ENCODE results near the gene UNC13A. TPM values are rescaled to one million over a fixed set of nuclear protein-coding genes. Genes with fewer than 3 reads are reported as not detected.
A peak's percentile ranks its signal among the peaks of the same experiment; 100 is the strongest.

UNC13A gene
- total and polyA plus RNA-seq, 2 of the 8 experiments (the other 6 are each of a cell fraction or from before 2014, with no cell fraction given): 13.1 to 47.6 TPM

- H3K4me1 ChIP-seq (replicated peaks in 1 of 4; ENCODE audit: control insufficient read depth in 3 of 4, insufficient read depth in 4 of 4, low read length in 3 of 4): peaks cover 0 to 7% (median 3%) of the 10 kb centered on the region in 4 experiments; a peak in 5 of 7 replicates
- H3K23ac ChIP-seq (ENCODE audit: insufficient read length): no peak within 1 kb of the TSS
- ChIA-PET CTCF (ENCODE audit: partially characterized antibody) (no interaction called here), POLR2A (ENCODE audit: partially characterized antibody) (no interaction called here)
- H2BK12ac ChIP-seq (ENCODE audit: low read depth, low read length): no peak within 1 kb of the TSS
- no peak within 1 kb of the TSS for H2BK5ac ChIP-seq (ENCODE audit: low read depth, low read length)
- H3K23me2 ChIP-seq (ENCODE audit: low read depth, low read length): peaks cover 9% of the 10 kb centered on the region; the same call in 1 of the 2 replicates
- peak within 1 kb of the TSS; percentile 45 to 78 (median 54); a peak in 6 of 7 replicates for H3K9ac ChIP-seq (replicated peaks in 1 of 4; ENCODE audit: extremely low read depth in 1 of 4, low read depth in 3 of 4, low read length in 3 of 4)
- no peaks in the 10 kb centered on the region; a peak in 1 of 4 replicates for H3K79me2 ChIP-seq (ENCODE audit: control insufficient read depth in 1 of 2, insufficient read depth in 2 of 2, low read length in 2 of 2)
- H2BK15ac ChIP-seq (ENCODE audit: low read length): no peak within 1 kb of the TSS; the same call in 1 of the 2 replicates
- 0 out of 2 replicates have a peak within 1 kb of the TSS, but pooled peaks have one; percentile 2 for H4K8ac ChIP-seq (ENCODE audit: extremely low read depth, insufficient read depth, low read length)
- H4K91ac ChIP-seq (replicated peaks; ENCODE audit: insufficient read length, low read length): no peak within 1 kb of the TSS
- H4K20me1 ChIP-seq (replicated peaks in 1 of 2; ENCODE audit: control insufficient read depth in 1 of 2, insufficient read depth in 2 of 2, low read length in 2 of 2): peaks cover 2 to 4% of the 10 kb centered on the region in 2 experiments
- no peak within 1 kb of the TSS for H4K5ac ChIP-seq (ENCODE audit: insufficient read length, low read depth, low read length)
- no peak within 1 kb of the TSS for H2BK20ac ChIP-seq (ENCODE audit: low read length)
- H3K56ac ChIP-seq (replicated peaks; ENCODE audit: insufficient read length, low read depth, low read length): no peak within 1 kb of the TSS
- peak within 1 kb of the TSS; percentile 38 for H3K4ac ChIP-seq (replicated peaks; ENCODE audit: insufficient read length, low read depth, low read length)
- peaks cover 0 to 7% (median 2%) of the 10 kb centered on the region in 4 experiments; a peak in 2 of 7 replicates for H3K27me3 ChIP-seq (replicated peaks in 1 of 4; ENCODE audit: control insufficient read depth in 3 of 4, extremely low read depth in 1 of 4, insufficient read depth in 3 of 4, low read length in 3 of 4)
- H3K36me3 ChIP-seq (ENCODE audit: control insufficient read depth in 2 of 4, insufficient read depth in 4 of 4, low read length in 3 of 4): peaks cover 0 to 4% (median 0%) of the 10 kb centered on the region in 4 experiments; a peak in 1 of 8 replicates
- no peaks in the 10 kb centered on the region for H3K9me3 ChIP-seq (ENCODE audit: insufficient read depth in 2 of 2, low read depth in 1 of 2, low read length in 1 of 2)
- FAIRE-seq (no peak), DNase-seq (ENCODE audit: low read depth in 1 of 2, low spot score in 2 of 2) (peak; percentile 80 to 99)
- no peaks in the 10 kb centered on the region for H3K79me1 ChIP-seq (ENCODE audit: low read depth, low read length)
- H2AFZ ChIP-seq (ENCODE audit: low read length): no peak within 1 kb of the TSS
- H3K14ac ChIP-seq (ENCODE audit: insufficient read length): no peak within 1 kb of the TSS
- H3K4me2 ChIP-seq (ENCODE audit: insufficient read depth in 1 of 2, low read depth in 2 of 2, low read length in 2 of 2): peak within 1 kb of the TSS; percentile 78 to 93
- H3K4me3 ChIP-seq (ENCODE audit: extremely low read depth in 1 of 4, insufficient read depth in 2 of 4, low read depth in 3 of 4, low read length in 4 of 4): peak within 1 kb of the TSS; percentile 65 to 84 (median 66)
- no peak within 1 kb of the TSS for H2AK5ac ChIP-seq (ENCODE audit: low read depth, low read length)
- peak within 1 kb of the TSS; percentile 32; the same call in 1 of the 2 replicates for H3K18ac ChIP-seq (ENCODE audit: extremely low read depth, low read length)
- H3K27ac ChIP-seq (ENCODE audit: low read depth, low read length): no peak within 1 kb of the TSS
- 1% methylated on average over 51 of the region's 64 CpGs; no CpG with 5 or more reads in 1 of the 2 experiments for WGBS, 2 experiments (ENCODE audit: extremely low coverage in 1 of 2, insufficient coverage in 1 of 2, insufficient read length in 1 of 2, insufficient replicate concordance in 2 of 2, low coverage in 1 of 2, low lambda C conversion rate in 2 of 2, missing lambda C conversion rate in 1 of 2)
- H2BK120ac ChIP-seq (replicated peaks; ENCODE audit: low read depth, low read length): no peak within 1 kb of the TSS
- TF ChIP-seq KDM1A (IDR thresholded peaks at IDR 0.05; ENCODE audit: borderline replicate concordance, low read length) (no peak), POLR2A (IDR thresholded peaks at IDR 0.05; ENCODE audit: control extremely low read depth in 1 of 2, low read depth in 2 of 2, low read length in 2 of 2) (no peak), RXRA (IDR thresholded peaks at IDR 0.05; ENCODE audit: insufficient read depth, low read depth, low read length) (no peak), RAD21 (IDR thresholded peaks at IDR 0.05 in 1 of 2, conservative IDR thresholded peaks at IDR 0.05 in 1 of 2; ENCODE audit: low read depth in 2 of 2, low read length in 2 of 2) (no peak), RFX5 (IDR thresholded peaks at IDR 0.05; ENCODE audit: borderline replicate concordance, low read depth, low read length) (no peak), EZH2 (IDR thresholded peaks at IDR 0.05; ENCODE audit: low read depth, low read length, severe bottlenecking) (no peak), CBX8 (IDR thresholded peaks at IDR 0.05; ENCODE audit: borderline replicate concordance, low read depth, low read length) (no peak), TBP (IDR thresholded peaks at IDR 0.05; ENCODE audit: low read depth, low read length) (no peak), TCF12 (IDR thresholded peaks at IDR 0.05; ENCODE audit: low read depth, low read length) (0 out of 2 replicates have a peak, but pooled peaks have one; percentile 1), BACH1 (IDR thresholded peaks at IDR 0.05; ENCODE audit: low read length) (no peak), E2F6 (IDR thresholded peaks at IDR 0.05) (no peak)
- TF ChIP-seq, protein P1, sequence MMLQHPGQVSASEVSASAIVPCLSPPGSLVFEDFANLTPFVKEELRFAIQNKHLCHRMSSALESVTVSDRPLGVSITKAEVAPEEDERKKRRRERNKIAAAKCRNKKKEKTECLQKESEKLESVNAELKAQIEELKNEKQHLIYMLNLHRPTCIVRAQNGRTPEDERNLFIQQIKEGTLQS (IDR thresholded peaks at IDR 0.05; ENCODE audit: insufficient read depth, low read depth, low read length): no peak
Measured at GRCh38 chr19:17555480-17555928, 132.7 kb downstream of the UNC13A start, which contains the start of gene COLGALT1. TSS of gene COLGALT1 (plus strand) at chr19:17555649. CDS start at chr19:17555714, 65 bp downstream.
